ENCODE results near the gene SLCO2A1. TPM values are rescaled to one million over a fixed set of nuclear protein-coding genes. Genes with fewer than 3 reads are reported as not detected.

SLCO2A1 gene
- polyA plus RNA-seq, 1 donor (not counting 4 experiments of a cell fraction or from before 2014, with no cell fraction given) = 0.80 TPM

DNA sequence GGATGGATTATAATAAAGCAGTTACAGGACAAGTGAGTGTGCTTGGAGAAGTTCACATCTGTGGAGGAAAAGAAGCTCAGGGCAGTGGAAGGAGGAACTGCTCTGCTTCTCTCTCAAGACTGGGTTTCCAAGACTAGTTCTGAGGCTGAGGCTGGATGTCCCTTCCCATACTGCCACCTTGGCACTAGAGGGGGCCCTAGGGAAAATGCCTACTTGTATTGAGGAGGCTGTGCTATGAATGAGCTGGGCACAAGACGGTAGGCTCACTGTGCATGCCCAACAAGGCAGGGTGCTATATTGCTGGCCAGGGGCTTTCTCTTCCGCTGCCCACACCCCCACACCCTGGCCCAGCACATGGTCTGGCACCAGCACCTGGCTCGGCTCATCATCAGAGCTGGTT is 65.2 kb downstream of the SLCO2A1 start:
- no peak for FAIRE-seq
- Histone ChIP-seq H3K36me3 (ENCODE audit: control insufficient read depth in 2 of 2, extremely low read depth in 1 of 2, insufficient read depth in 2 of 2, low read length in 2 of 2) (no peaks in the 10 kb centered on the region), H3K4me1 (ENCODE audit: control insufficient read depth, extremely low read depth, insufficient read depth, low read length) (peaks cover 4% of the 10 kb centered on the region), H3K9me3 (ENCODE audit: control insufficient read depth, low read depth, low read length) (no peaks in the 10 kb centered on the region), H4K20me1 (ENCODE audit: control insufficient read depth, extremely low read depth, insufficient read depth, low read length) (no peaks in the 10 kb centered on the region), H3K4me3 (ENCODE audit: control insufficient read depth in 2 of 3, extremely low read depth in 1 of 3, insufficient read depth in 2 of 3, low read depth in 1 of 3, low read length in 3 of 3) (no peak overlapping the region), H3K4me2 (ENCODE audit: control insufficient read depth, extremely low read depth, insufficient read depth, low read depth, low read length) (no peak overlapping the region), H3K9ac (ENCODE audit: control insufficient read depth, extremely low read depth, insufficient read depth, low read length) (no peak overlapping the region), H3K9me1 (ENCODE audit: control insufficient read depth, extremely low read depth, insufficient read depth, low read length) (no peaks in the 10 kb centered on the region), H3K27ac (ENCODE audit: control insufficient read depth, insufficient read depth, low read length) (no peak overlapping the region), H3K27me3 (ENCODE audit: control insufficient read depth, extremely low read depth, insufficient read depth, low read length) (peaks cover 31% of the 10 kb centered on the region), H2AFZ (ENCODE audit: control insufficient read depth, low read length) (no peak overlapping the region), H3K79me2 (ENCODE audit: control insufficient read depth, insufficient read depth, low read length) (no peaks in the 10 kb centered on the region)
- DNase-seq (ENCODE audit: low read depth, low spot score) = no peak
- TF ChIP-seq, protein P1, sequence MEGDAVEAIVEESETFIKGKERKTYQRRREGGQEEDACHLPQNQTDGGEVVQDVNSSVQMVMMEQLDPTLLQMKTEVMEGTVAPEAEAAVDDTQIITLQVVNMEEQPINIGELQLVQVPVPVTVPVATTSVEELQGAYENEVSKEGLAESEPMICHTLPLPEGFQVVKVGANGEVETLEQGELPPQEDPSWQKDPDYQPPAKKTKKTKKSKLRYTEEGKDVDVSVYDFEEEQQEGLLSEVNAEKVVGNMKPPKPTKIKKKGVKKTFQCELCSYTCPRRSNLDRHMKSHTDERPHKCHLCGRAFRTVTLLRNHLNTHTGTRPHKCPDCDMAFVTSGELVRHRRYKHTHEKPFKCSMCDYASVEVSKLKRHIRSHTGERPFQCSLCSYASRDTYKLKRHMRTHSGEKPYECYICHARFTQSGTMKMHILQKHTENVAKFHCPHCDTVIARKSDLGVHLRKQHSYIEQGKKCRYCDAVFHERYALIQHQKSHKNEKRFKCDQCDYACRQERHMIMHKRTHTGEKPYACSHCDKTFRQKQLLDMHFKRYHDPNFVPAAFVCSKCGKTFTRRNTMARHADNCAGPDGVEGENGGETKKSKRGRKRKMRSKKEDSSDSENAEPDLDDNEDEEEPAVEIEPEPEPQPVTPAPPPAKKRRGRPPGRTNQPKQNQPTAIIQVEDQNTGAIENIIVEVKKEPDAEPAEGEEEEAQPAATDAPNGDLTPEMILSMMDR (optimal IDR thresholded peaks at IDR 0.05 in 1 of 3, IDR thresholded peaks at IDR 0.05 in 1 of 3, conservative IDR thresholded peaks at IDR 0.05 in 1 of 3; ENCODE audit: extremely low read depth in 1 of 3, insufficient read depth in 2 of 3, low read length in 3 of 3) = peak; percentile 43 to 55 (median 50)
- no peak for TF ChIP-seq EZH2 (IDR thresholded peaks at IDR 0.05; ENCODE audit: low read length)
- dilution Hi-C loops (cut with MboI; ENCODE audit: extremely low pct_ligation_motif_present, low sequenced_read_pairs) = no loop called here

DNA sequence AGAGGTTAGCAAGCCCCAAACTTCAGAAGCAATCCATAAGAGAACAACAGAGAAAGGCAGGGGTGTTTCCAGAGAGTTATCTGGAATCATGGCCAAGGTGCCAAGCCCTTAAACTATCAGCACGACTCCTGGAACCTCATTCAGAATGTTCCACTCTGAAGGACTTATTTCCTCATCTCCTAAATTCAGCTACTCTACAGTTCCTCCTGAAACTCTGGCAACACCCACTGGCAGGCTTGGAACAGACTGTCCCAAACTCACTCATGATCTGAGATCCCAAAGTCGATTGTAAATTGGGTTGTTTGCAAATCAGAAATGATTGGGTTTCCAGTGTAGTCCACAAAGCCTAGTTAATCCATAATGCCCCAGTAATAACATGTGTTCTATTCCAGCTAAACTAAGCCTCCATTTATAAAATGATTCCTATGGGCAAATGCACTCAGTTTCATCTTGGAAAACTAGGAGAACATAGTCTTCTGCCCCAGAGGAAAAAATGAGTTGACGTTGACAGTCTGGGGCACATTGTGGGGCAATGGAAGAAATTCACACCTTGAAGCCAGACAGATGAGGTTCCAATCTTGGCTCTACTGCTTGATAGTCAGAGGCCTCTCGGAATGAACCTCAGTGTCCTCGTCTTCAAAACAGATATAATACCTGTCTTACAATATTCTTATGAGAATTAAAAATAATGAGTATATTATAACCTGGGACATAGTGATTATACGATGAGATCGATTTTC is 65.9 kb downstream of the SLCO2A1 start:
- Histone ChIP-seq H3K9ac (ENCODE audit: control insufficient read depth, extremely low read depth, insufficient read depth, low read length) (no peak overlapping the region), H3K27ac (ENCODE audit: control insufficient read depth, insufficient read depth, low read length) (no peak overlapping the region), H3K4me3 (ENCODE audit: control insufficient read depth in 2 of 3, extremely low read depth in 1 of 3, insufficient read depth in 2 of 3, low read depth in 1 of 3, low read length in 3 of 3) (no peak overlapping the region), H3K4me2 (ENCODE audit: control insufficient read depth, extremely low read depth, insufficient read depth, low read depth, low read length) (no peak overlapping the region), H3K9me1 (ENCODE audit: control insufficient read depth, extremely low read depth, insufficient read depth, low read length) (no peaks in the 10 kb centered on the region), H3K4me1 (ENCODE audit: control insufficient read depth, extremely low read depth, insufficient read depth, low read length) (peaks cover 4% of the 10 kb centered on the region), H3K36me3 (ENCODE audit: control insufficient read depth in 2 of 2, extremely low read depth in 1 of 2, insufficient read depth in 2 of 2, low read length in 2 of 2) (no peaks in the 10 kb centered on the region), H4K20me1 (ENCODE audit: control insufficient read depth, extremely low read depth, insufficient read depth, low read length) (no peaks in the 10 kb centered on the region), H3K9me3 (ENCODE audit: control insufficient read depth, low read depth, low read length) (no peaks in the 10 kb centered on the region), H3K27me3 (ENCODE audit: control insufficient read depth, extremely low read depth, insufficient read depth, low read length) (peaks cover 33% of the 10 kb centered on the region), H2AFZ (ENCODE audit: control insufficient read depth, low read length) (no peak overlapping the region), H3K79me2 (ENCODE audit: control insufficient read depth, insufficient read depth, low read length) (no peaks in the 10 kb centered on the region)
- DNase-seq (ENCODE audit: low read depth, low spot score) = no peak
- TF ChIP-seq, protein P1 (optimal IDR thresholded peaks at IDR 0.05 in 1 of 3, IDR thresholded peaks at IDR 0.05 in 1 of 3, conservative IDR thresholded peaks at IDR 0.05 in 1 of 3; ENCODE audit: extremely low read depth in 1 of 3, insufficient read depth in 2 of 3, low read length in 3 of 3) = no peak
- no peak for TF ChIP-seq EZH2 (IDR thresholded peaks at IDR 0.05; ENCODE audit: low read length)
- dilution Hi-C loops (cut with MboI; ENCODE audit: extremely low pct_ligation_motif_present, low sequenced_read_pairs) = no loop called here
- no peak for FAIRE-seq

Data from keratinocyte (primary cell).